GM21447 (cell line): ENCODE measurements around the gene KCNK13.
"Not testable (repeated sequence)": the region's sequence is repeated elsewhere in the genome, so short reads cannot be mapped to it uniquely, and the experiment has no call there.

Source experiments
- ATAC-seq: cut with Tn5 transposase; IDR thresholded peaks from one replicate; pipeline ENCODE4 v1.9.1; 2021; ENCODE audit not compliant: unreplicated experiment

KCNK13 gene

GRCh38 chr14:90061685-90062126 is at the start of gene KCNK13:
TSS of gene KCNK13 (plus strand) at chr14:90061994. CDS start at chr14:90062206, 212 bp downstream.
- ATAC-seq, result no peak

GRCh38 chr14:90017371-90017770 is 44.4 kb upstream of the KCNK13 start:
- no peak for ATAC-seq

GRCh38 chr14:90019824-90020523 is 41.8 kb upstream of the KCNK13 start:
- no peak for ATAC-seq

GRCh38 chr14:90023176-90023896 is 38.5 kb upstream of the KCNK13 start:
- no peak for ATAC-seq

GRCh38 chr14:90024910-90025309 is 36.9 kb upstream of the KCNK13 start:
- no peak for ATAC-seq

- not testable (repeated sequence) for ATAC-seq
Measured at GRCh38 chr14:90026608-90027007, 35.2 kb upstream of the KCNK13 start.

GRCh38 chr14:90027842-90028241 is 34.0 kb upstream of the KCNK13 start:
- ATAC-seq, result no peak

GRCh38 chr14:90034156-90034555 is 27.6 kb upstream of the KCNK13 start:
- no peak for ATAC-seq

- ATAC-seq, result no peak
Measured at GRCh38 chr14:90034835-90035525, 26.8 kb upstream of the KCNK13 start.

GRCh38 chr14:90039253-90040010 is 22.4 kb upstream of the KCNK13 start:
- no peak for ATAC-seq

GRCh38 chr14:90040411-90040810 is 21.4 kb upstream of the KCNK13 start:
- ATAC-seq, result no peak

- ATAC-seq, result no peak
Measured at GRCh38 chr14:90042496-90043252, 19.1 kb upstream of the KCNK13 start.

- ATAC-seq, result no peak
Measured at GRCh38 chr14:90045616-90046015, 16.2 kb upstream of the KCNK13 start.

- ATAC-seq, result no peak
Measured at GRCh38 chr14:90049390-90049789, 12.4 kb upstream of the KCNK13 start.

- ATAC-seq, result no peak
Measured at GRCh38 chr14:90050271-90050670, 11.5 kb upstream of the KCNK13 start.

- ATAC-seq, result no peak
Measured at GRCh38 chr14:90053044-90053443, 8.8 kb upstream of the KCNK13 start.

- no peak for ATAC-seq
Measured at GRCh38 chr14:90054803-90055202, 7.0 kb upstream of the KCNK13 start.

GRCh38 chr14:90056826-90057225 is 5.0 kb upstream of the KCNK13 start:
- no peak for ATAC-seq

GRCh38 chr14:90058876-90059458 is 2.8 kb upstream of the KCNK13 start:
- no peak for ATAC-seq
